Measurements from ENCODE around the gene EPDR1. TPM values are rescaled to one million over a fixed set of nuclear protein-coding genes. Genes with fewer than 3 reads are reported as not detected.

EPDR1 gene
- total and polyA plus RNA-seq, 2 experiments from 2014 or later: 4.4 to 13.8 TPM

GRCh38 chr7:38000272-38000671, 79.8 kb downstream of the EPDR1 start (continued):
- TF ChIP-seq ZNF462 (CRISPR knock-in tag; IDR thresholded peaks at IDR 0.05) (no peak), POLR2AphosphoS5 (IDR thresholded peaks at IDR 0.05; ENCODE audit: low read depth) (no peak)

Other genes with a start within 250 kb of the EPDR1 start
- 0.80 TPM in 1 of 2 replicates, not detected in the other for gene GPR141, start 236.9 kb upstream of the EPDR1 start, total RNA-seq (2014; rRNA removed; shearing (Covaris generic))
- gene GPR141, start 236.9 kb upstream of the EPDR1 start, polyA plus RNA-seq (2016; fragmentation: Nextera tagmentation; extraction: Ambion mirVana): not detected in 2 replicates
- 0.14 TPM in 1 of 2 replicates, not detected in the other for gene NME8, start 72.0 kb upstream of the EPDR1 start, total RNA-seq (2014; rRNA removed; shearing (Covaris generic))
- gene NME8, start 72.0 kb upstream of the EPDR1 start, polyA plus RNA-seq (2016; fragmentation: Nextera tagmentation; extraction: Ambion mirVana): 0.83 and 1.3 TPM in 2 replicates
- gene SFRP4, start 3.8 kb upstream of the EPDR1 start, total RNA-seq (2014; rRNA removed; shearing (Covaris generic)): not detected in 2 replicates
- gene SFRP4, start 3.8 kb upstream of the EPDR1 start, polyA plus RNA-seq (2016; fragmentation: Nextera tagmentation; extraction: Ambion mirVana): not detected in 2 replicates